Measurements from ENCODE around the gene VSIG10.

GRCh38 chr12:118145113-118145797 lies 41.4 kb upstream of the VSIG10 start:
- TF ChIP-seq CTCF (IDR thresholded peaks at IDR 0.05; ENCODE audit: poor library complexity) (no peak), EZH2phosphoT487 (IDR thresholded peaks at IDR 0.05; ENCODE audit: low read depth, severe bottlenecking, unreplicated experiment) (no peak), EZH2 (IDR thresholded peaks at IDR 0.05; ENCODE audit: borderline replicate concordance) (no peak)
